ENCODE data around the gene DUSP8. TPM values are rescaled to one million over a fixed set of nuclear protein-coding genes. Genes with fewer than 3 reads are reported as not detected.

DUSP8 gene
- polyA plus RNA-seq, 4 donors = 3.1 to 15.0 (median 7.1) TPM

GRCh38 chr11:1543606-1544263 lies 28.3 kb downstream of the DUSP8 start:
- FAIRE-seq (no peak), DNase-seq (no peak)
- 67 to 76% (median 75%) methylated on average over 13 of the region's 13 CpGs for WGBS, 3 donors
- Histone ChIP-seq H3K9me3 (ENCODE audit: control insufficient read depth in 2 of 2, insufficient read depth in 1 of 2, low read depth in 1 of 2, low read length in 1 of 2) (no peaks in the 10 kb centered on the region), H3K4me3 (ENCODE audit: low read depth in 1 of 3, low read length in 3 of 3) (no peak overlapping the region), H3K36me3 (ENCODE audit: control insufficient read depth in 3 of 3, insufficient read depth in 2 of 3, low read depth in 1 of 3, low read length in 3 of 3) (no peaks in the 10 kb centered on the region), H3K27ac (ENCODE audit: low read depth in 1 of 3, low read length in 2 of 3) (no peak overlapping the region), H3K27me3 (ENCODE audit: control insufficient read depth in 3 of 3, insufficient read depth in 3 of 3, low read length in 3 of 3) (peaks cover 5 to 18% (median 6%) of the 10 kb centered on the region in 3 donors), H3K4me1 (ENCODE audit: control insufficient read depth in 3 of 3, insufficient read depth in 2 of 3, low read depth in 1 of 3, low read length in 2 of 3) (peaks cover 0 to 37% (median 3%) of the 10 kb centered on the region in 3 donors)

DNA sequence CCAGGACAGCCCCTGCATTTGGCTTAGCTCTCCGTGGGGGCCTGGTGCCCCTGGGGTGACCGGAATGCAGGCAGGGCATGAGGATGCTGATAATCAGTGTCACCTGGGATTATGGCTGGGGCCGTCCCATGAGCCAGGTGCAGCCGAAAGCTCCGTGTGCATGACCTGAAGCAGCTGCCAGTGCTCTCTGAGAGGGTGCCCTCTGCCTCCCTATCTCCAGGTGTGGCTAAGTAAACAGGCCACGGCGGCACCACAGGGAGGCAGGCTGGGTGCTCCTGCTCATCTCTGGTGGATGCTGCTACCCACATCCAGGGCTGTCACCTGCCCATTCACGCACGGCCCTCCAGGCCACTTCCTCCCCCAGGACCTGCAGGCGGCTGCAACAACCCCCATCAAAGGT lies 29.8 kb downstream of the DUSP8 start:
- H3K4me3 ChIP-seq (ENCODE audit: low read depth in 1 of 3, low read length in 3 of 3) = no peak overlapping the region
- FAIRE-seq (no peak), DNase-seq (peak; percentile 54 to 59)
- H3K9me3 ChIP-seq (ENCODE audit: control insufficient read depth in 2 of 2, insufficient read depth in 1 of 2, low read depth in 1 of 2, low read length in 1 of 2) = no peaks in the 10 kb centered on the region
- WGBS, 3 donors = 20 to 55% (median 37%) methylated on average over 10 of the region's 10 CpGs
- H3K27me3 ChIP-seq (ENCODE audit: control insufficient read depth in 3 of 3, insufficient read depth in 3 of 3, low read length in 3 of 3) = peaks cover 0 to 8% (median 4%) of the 10 kb centered on the region in 3 donors
- no peak overlapping the region for H3K27ac ChIP-seq (ENCODE audit: low read depth in 1 of 3, low read length in 2 of 3)
- H3K36me3 ChIP-seq (ENCODE audit: control insufficient read depth in 3 of 3, insufficient read depth in 2 of 3, low read depth in 1 of 3, low read length in 3 of 3) = peaks cover 0 to 3% (median 0%) of the 10 kb centered on the region in 3 donors
- H3K4me1 ChIP-seq (ENCODE audit: control insufficient read depth in 3 of 3, insufficient read depth in 2 of 3, low read depth in 1 of 3, low read length in 2 of 3) = peaks cover 0 to 23% (median 0%) of the 10 kb centered on the region in 3 donors

GRCh38 chr11:1541474-1542204 lies 30.4 kb downstream of the DUSP8 start:
- Histone ChIP-seq H3K9me3 (ENCODE audit: control insufficient read depth in 2 of 2, insufficient read depth in 1 of 2, low read depth in 1 of 2, low read length in 1 of 2) (no peaks in the 10 kb centered on the region), H3K4me3 (ENCODE audit: low read depth in 1 of 3, low read length in 3 of 3) (no peak overlapping the region), H3K36me3 (ENCODE audit: control insufficient read depth in 3 of 3, insufficient read depth in 2 of 3, low read depth in 1 of 3, low read length in 3 of 3) (peaks cover 0 to 5% (median 0%) of the 10 kb centered on the region in 3 donors), H3K27ac (ENCODE audit: low read depth in 1 of 3, low read length in 2 of 3) (no peak overlapping the region), H3K4me1 (ENCODE audit: control insufficient read depth in 3 of 3, insufficient read depth in 2 of 3, low read depth in 1 of 3, low read length in 2 of 3) (peaks cover 0 to 21% (median 0%) of the 10 kb centered on the region in 3 donors), H3K27me3 (ENCODE audit: control insufficient read depth in 3 of 3, insufficient read depth in 3 of 3, low read length in 3 of 3) (peaks cover 0 to 7% (median 2%) of the 10 kb centered on the region in 3 donors)
- 75 to 80% (median 79%) methylated on average over 22 of the region's 22 CpGs for WGBS, 3 donors
- FAIRE-seq = no peak
- DNase-seq = no peak

DNA sequence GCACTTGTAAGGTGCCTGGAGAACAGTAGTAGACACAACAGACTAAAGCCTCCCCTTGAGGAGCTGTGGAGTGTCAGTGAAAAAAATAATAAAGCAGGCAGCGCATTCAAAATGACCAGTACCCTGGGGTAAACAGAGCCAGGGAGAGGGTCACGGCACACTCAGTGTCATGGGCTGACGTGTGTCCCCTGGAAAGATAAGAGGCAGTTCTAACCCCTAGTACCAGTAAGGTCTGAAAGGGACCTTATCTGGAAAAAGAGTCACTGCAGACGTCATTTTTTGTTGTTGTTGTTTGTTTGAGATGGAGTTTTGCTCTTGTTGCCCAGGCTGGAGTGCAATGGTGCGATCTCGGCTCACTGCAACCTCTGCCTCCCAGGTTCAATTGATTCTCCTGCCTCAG lies 32.0 kb downstream of the DUSP8 start:
- Histone ChIP-seq H3K36me3 (ENCODE audit: control insufficient read depth in 3 of 3, insufficient read depth in 2 of 3, low read depth in 1 of 3, low read length in 3 of 3) (peaks cover 0 to 15% (median 6%) of the 10 kb centered on the region in 3 donors), H3K9me3 (ENCODE audit: control insufficient read depth in 2 of 2, insufficient read depth in 1 of 2, low read depth in 1 of 2, low read length in 1 of 2) (no peaks in the 10 kb centered on the region), H3K27ac (ENCODE audit: low read depth in 1 of 3, low read length in 2 of 3) (no peak overlapping the region), H3K4me3 (ENCODE audit: low read depth in 1 of 3, low read length in 3 of 3) (no peak overlapping the region), H3K27me3 (ENCODE audit: control insufficient read depth in 3 of 3, insufficient read depth in 3 of 3, low read length in 3 of 3) (peaks cover 0 to 4% (median under 1%) of the 10 kb centered on the region in 3 donors), H3K4me1 (ENCODE audit: control insufficient read depth in 3 of 3, insufficient read depth in 2 of 3, low read depth in 1 of 3, low read length in 2 of 3) (peaks cover 0 to 9% (median 0%) of the 10 kb centered on the region in 3 donors)
- FAIRE-seq (no peak), DNase-seq (no peak)
- WGBS, 3 donors = 88 to 89% (median 89%) methylated on average over 6 of the region's 6 CpGs

DNA sequence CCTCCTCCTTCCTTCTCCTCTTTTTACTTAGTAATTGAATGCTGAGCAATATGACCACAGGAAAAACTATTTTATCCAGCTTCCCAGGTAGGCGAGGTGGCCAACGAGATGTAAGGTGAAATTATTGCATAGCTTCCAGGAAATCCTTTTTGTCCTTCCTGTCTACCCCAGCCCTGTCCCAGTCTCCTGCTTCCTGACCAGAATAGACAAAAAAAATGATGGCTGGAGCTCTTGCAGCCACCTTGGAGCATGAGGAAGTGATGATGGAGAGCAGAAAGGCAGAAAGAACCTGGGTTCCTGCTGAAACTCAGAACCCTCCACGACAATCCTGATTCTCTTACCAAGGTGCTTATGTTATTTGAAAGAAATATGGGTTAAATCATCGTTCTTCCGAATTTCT lies 33.9 kb downstream of the DUSP8 start:
- WGBS, 3 donors = 77 to 92% (median 85%) methylated on average over 5 of the region's 5 CpGs
- no peak for FAIRE-seq
- H3K4me1 ChIP-seq (ENCODE audit: control insufficient read depth in 3 of 3, insufficient read depth in 2 of 3, low read depth in 1 of 3, low read length in 2 of 3) = peaks cover 0 to 9% (median 0%) of the 10 kb centered on the region in 3 donors
- H3K27me3 ChIP-seq (ENCODE audit: control insufficient read depth in 3 of 3, insufficient read depth in 3 of 3, low read length in 3 of 3) = peaks cover 0 to 4% (median 0%) of the 10 kb centered on the region in 3 donors
- peaks cover 0 to 29% (median 8%) of the 10 kb centered on the region in 3 donors for H3K36me3 ChIP-seq (ENCODE audit: control insufficient read depth in 3 of 3, insufficient read depth in 2 of 3, low read depth in 1 of 3, low read length in 3 of 3)
- no peaks in the 10 kb centered on the region for H3K9me3 ChIP-seq (ENCODE audit: control insufficient read depth in 2 of 2, insufficient read depth in 1 of 2, low read depth in 1 of 2, low read length in 1 of 2)
- no peak overlapping the region for H3K4me3 ChIP-seq (ENCODE audit: low read depth in 1 of 3, low read length in 3 of 3)
- DNase-seq = no peak
- H3K27ac ChIP-seq (ENCODE audit: low read depth in 1 of 3, low read length in 2 of 3) = no peak overlapping the region

GRCh38 chr11:1536065-1536843 lies 35.8 kb downstream of the DUSP8 start:
- DNase-seq (no peak), FAIRE-seq (no peak)
- Histone ChIP-seq H3K27me3 (ENCODE audit: control insufficient read depth in 3 of 3, insufficient read depth in 3 of 3, low read length in 3 of 3) (peaks cover 0 to 2% (median 0%) of the 10 kb centered on the region in 3 donors), H3K4me3 (ENCODE audit: low read depth in 1 of 3, low read length in 3 of 3) (no peak overlapping the region), H3K36me3 (ENCODE audit: control insufficient read depth in 3 of 3, insufficient read depth in 2 of 3, low read depth in 1 of 3, low read length in 3 of 3) (peaks cover 0 to 48% (median 8%) of the 10 kb centered on the region in 3 donors), H3K4me1 (ENCODE audit: control insufficient read depth in 3 of 3, insufficient read depth in 2 of 3, low read depth in 1 of 3, low read length in 2 of 3) (no peaks in the 10 kb centered on the region), H3K9me3 (ENCODE audit: control insufficient read depth in 2 of 2, insufficient read depth in 1 of 2, low read depth in 1 of 2, low read length in 1 of 2) (no peaks in the 10 kb centered on the region), H3K27ac (ENCODE audit: low read depth in 1 of 3, low read length in 2 of 3) (no peak overlapping the region)
- WGBS, 3 donors = 81 to 86% (median 86%) methylated on average over 16 of the region's 16 CpGs

DNA sequence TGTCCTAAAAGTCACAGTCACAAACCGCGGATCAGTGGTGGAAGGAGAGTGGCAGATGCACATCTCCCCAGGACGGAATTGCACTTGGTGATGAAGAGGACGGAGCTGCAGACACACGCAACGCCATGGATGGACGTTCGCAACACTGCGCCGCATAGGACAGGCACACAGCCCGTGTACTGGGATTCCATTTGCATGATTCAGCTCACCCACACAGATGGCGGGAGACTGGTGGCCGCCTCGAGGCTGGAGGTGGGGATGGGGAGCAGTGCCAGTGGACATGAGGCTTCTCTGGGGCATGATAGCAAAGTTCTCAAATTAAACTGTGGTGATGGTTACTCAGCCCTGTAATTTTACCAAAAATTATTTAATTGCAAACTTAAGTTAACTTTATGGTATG lies 37.4 kb downstream of the DUSP8 start:
- WGBS, 3 donors = 86 to 88% (median 87%) methylated on average over 14 of the region's 14 CpGs
- H3K36me3 ChIP-seq (ENCODE audit: control insufficient read depth in 3 of 3, insufficient read depth in 2 of 3, low read depth in 1 of 3, low read length in 3 of 3) = peaks cover 0 to 56% (median 8%) of the 10 kb centered on the region in 3 donors
- DNase-seq = no peak
- no peaks in the 10 kb centered on the region for H3K4me1 ChIP-seq (ENCODE audit: control insufficient read depth in 3 of 3, insufficient read depth in 2 of 3, low read depth in 1 of 3, low read length in 2 of 3)
- FAIRE-seq = no peak
- no peak overlapping the region for H3K27ac ChIP-seq (ENCODE audit: low read depth in 1 of 3, low read length in 2 of 3)
- H3K27me3 ChIP-seq (ENCODE audit: control insufficient read depth in 3 of 3, insufficient read depth in 3 of 3, low read length in 3 of 3) = no peaks in the 10 kb centered on the region
- H3K4me3 ChIP-seq (ENCODE audit: low read depth in 1 of 3, low read length in 3 of 3) = no peak overlapping the region
- no peaks in the 10 kb centered on the region for H3K9me3 ChIP-seq (ENCODE audit: control insufficient read depth in 2 of 2, insufficient read depth in 1 of 2, low read depth in 1 of 2, low read length in 1 of 2)

DNA sequence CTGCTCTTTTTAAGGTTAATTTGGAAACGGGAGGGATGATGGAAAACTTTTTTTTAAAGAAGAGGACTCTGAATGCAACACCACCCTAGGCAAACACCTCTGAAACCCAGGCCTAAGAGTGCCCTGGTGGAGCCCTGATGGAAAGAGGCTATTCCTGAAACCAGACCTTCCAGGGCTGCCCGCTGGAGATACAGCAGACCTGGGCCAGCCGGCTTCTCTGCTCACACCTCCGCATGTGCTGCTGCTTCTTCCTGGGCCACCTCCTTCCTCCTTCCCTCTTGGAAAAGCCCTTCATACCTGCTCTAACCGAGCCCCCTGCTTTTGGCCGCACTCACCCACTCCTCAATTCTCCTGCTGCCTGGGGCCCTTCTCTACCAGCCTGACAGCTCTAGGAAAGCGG lies 37.9 kb downstream of the DUSP8 start:
- 89 to 92% (median 91%) methylated on average over 7 of the region's 7 CpGs for WGBS, 3 donors
- FAIRE-seq (no peak), DNase-seq (no peak)
- Histone ChIP-seq H3K4me3 (ENCODE audit: low read depth in 1 of 3, low read length in 3 of 3) (no peak overlapping the region), H3K27ac (ENCODE audit: low read depth in 1 of 3, low read length in 2 of 3) (no peak overlapping the region), H3K27me3 (ENCODE audit: control insufficient read depth in 3 of 3, insufficient read depth in 3 of 3, low read length in 3 of 3) (no peaks in the 10 kb centered on the region), H3K9me3 (ENCODE audit: control insufficient read depth in 2 of 2, insufficient read depth in 1 of 2, low read depth in 1 of 2, low read length in 1 of 2) (no peaks in the 10 kb centered on the region), H3K36me3 (ENCODE audit: control insufficient read depth in 3 of 3, insufficient read depth in 2 of 3, low read depth in 1 of 3, low read length in 3 of 3) (peaks cover 0 to 61% (median 8%) of the 10 kb centered on the region in 3 donors), H3K4me1 (ENCODE audit: control insufficient read depth in 3 of 3, insufficient read depth in 2 of 3, low read depth in 1 of 3, low read length in 2 of 3) (no peaks in the 10 kb centered on the region)
